ENCODE data around the gene CDH4. TPM values are rescaled to one million over a fixed set of nuclear protein-coding genes. Genes with fewer than 3 reads are reported as not detected.

CDH4 gene
- total RNA-seq, 1 experiment from 2014 or later: not detected

DNA sequence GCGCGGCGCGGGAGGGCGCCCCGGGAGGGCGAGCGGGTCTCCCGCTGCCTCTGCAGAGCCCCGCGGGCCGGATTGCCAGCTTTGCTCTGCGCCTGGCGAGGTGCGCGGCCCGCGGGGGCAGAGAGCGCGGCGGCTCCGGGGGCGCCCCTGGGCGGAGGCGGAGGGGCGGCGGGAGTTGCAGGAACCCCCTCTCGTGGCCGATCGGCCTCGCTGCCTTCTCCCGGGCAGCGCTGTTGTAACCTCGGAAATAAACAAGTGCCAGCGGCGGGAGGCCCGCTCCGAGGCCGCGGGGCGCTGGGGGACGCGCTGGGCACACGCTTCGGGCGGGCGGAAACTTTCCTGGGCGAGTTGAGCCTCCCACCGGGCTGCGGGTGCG is 1.2 kb downstream of the CDH4 start:
- Histone ChIP-seq H3K79me2 (ENCODE audit: low read depth) (no peaks in the 10 kb centered on the region), H3K4me3 (no peak overlapping the region), H3K9me3 (ENCODE audit: insufficient read depth, low read depth) (no peaks in the 10 kb centered on the region), H3K27ac (no peak overlapping the region), H2AFZ (no peak overlapping the region), H3K36me3 (ENCODE audit: low read depth) (no peaks in the 10 kb centered on the region), H3K4me1 (replicated peaks; ENCODE audit: insufficient read depth) (no peaks in the 10 kb centered on the region), H3K4me2 (no peak overlapping the region), H4K20me1 (ENCODE audit: insufficient read depth) (0 out of 2 replicates have a peak, but pooled peaks cover 4% of the 10 kb centered on the region), H3F3A (ENCODE audit: insufficient read depth, low read depth) (no peaks in the 10 kb centered on the region), H3K9me2 (ENCODE audit: insufficient read depth) (no peaks in the 10 kb centered on the region), H3K27me3 (ENCODE audit: insufficient read depth, low read depth) (peaks cover 68% of the 10 kb centered on the region)
- BruUV-seq (replicated peaks): no TSS peak
- no peak for TF ChIP-seq EZH2 (IDR thresholded peaks at IDR 0.05; ENCODE audit: low read depth)
- TF ChIP-seq, protein P1, sequence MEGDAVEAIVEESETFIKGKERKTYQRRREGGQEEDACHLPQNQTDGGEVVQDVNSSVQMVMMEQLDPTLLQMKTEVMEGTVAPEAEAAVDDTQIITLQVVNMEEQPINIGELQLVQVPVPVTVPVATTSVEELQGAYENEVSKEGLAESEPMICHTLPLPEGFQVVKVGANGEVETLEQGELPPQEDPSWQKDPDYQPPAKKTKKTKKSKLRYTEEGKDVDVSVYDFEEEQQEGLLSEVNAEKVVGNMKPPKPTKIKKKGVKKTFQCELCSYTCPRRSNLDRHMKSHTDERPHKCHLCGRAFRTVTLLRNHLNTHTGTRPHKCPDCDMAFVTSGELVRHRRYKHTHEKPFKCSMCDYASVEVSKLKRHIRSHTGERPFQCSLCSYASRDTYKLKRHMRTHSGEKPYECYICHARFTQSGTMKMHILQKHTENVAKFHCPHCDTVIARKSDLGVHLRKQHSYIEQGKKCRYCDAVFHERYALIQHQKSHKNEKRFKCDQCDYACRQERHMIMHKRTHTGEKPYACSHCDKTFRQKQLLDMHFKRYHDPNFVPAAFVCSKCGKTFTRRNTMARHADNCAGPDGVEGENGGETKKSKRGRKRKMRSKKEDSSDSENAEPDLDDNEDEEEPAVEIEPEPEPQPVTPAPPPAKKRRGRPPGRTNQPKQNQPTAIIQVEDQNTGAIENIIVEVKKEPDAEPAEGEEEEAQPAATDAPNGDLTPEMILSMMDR (conservative IDR thresholded peaks at IDR 0.05): no peak
- POLR2A ChIA-PET (ENCODE audit: unreplicated experiment): no interaction called here
- CTCF ChIA-PET: no interaction called here
- no peak for DNase-seq
- intact Hi-C loops (cut with micrococcal nuclease; ENCODE audit: unreplicated experiment): no loop called here

DNA sequence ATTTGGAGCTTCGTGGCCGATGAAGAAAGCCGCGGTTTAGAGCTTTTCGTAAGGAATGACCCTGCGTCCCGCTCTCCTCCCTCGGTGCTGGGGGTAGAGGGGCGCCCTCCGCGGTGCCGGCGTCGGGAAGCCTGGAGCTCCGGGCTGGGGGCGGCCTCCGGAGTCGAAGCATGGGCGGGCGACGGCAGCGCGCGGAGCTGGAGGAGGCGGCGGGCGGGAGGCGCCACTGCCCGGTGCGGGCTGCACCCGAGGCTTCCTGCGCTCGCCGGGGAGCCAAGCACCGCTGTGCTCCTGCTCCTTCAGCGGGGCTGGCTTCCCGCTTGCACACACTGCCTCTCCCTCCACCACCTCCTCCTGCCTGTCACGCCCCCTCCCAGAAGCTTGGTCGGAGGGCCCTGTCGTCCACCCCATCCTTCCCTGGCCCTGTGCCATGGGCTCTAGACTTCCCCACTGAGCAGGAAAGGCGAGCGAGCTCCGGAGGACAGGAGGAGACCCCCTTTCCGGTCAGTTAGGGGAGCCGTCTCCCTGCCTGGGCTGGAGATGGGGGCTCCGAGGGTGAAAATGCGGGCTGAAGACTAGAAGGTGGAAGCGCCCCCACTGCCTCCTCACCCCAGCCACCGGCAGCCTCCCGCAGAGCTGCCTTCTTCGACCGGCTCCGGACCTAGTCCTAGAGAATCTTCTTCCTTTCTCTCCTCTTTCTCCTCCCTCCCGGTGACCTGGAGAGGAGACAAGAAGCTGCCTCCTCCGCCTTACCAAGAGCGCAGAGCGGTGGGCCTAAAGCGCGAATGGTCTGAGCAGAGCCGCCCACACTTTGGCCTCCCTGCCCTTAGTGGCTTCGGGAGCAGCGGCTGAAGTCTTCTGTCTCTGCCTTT is 1.8 kb downstream of the CDH4 start:
- H3K4me1 ChIP-seq (replicated peaks; ENCODE audit: insufficient read depth): no peaks in the 10 kb centered on the region
- H3K27ac ChIP-seq: no peak overlapping the region
- no peaks in the 10 kb centered on the region for H3K79me2 ChIP-seq (ENCODE audit: low read depth)
- H3K9me2 ChIP-seq (ENCODE audit: insufficient read depth): no peaks in the 10 kb centered on the region
- no peak overlapping the region for H3K4me2 ChIP-seq
- no TSS peak for BruUV-seq (replicated peaks)
- ChIA-PET CTCF (no interaction called here), POLR2A (ENCODE audit: unreplicated experiment) (no interaction called here)
- no peak overlapping the region for H3K4me3 ChIP-seq
- H3K36me3 ChIP-seq (ENCODE audit: low read depth): no peaks in the 10 kb centered on the region
- no peak for DNase-seq
- no peak overlapping the region for H2AFZ ChIP-seq
- no peaks in the 10 kb centered on the region for H3K9me3 ChIP-seq (ENCODE audit: insufficient read depth, low read depth)
- H3K27me3 ChIP-seq (ENCODE audit: insufficient read depth, low read depth): peaks cover 68% of the 10 kb centered on the region
- no peaks in the 10 kb centered on the region for H3F3A ChIP-seq (ENCODE audit: insufficient read depth, low read depth)
- 0 out of 2 replicates have a peak, but pooled peaks cover 4% of the 10 kb centered on the region for H4K20me1 ChIP-seq (ENCODE audit: insufficient read depth)
- no peak for TF ChIP-seq EZH2 (IDR thresholded peaks at IDR 0.05; ENCODE audit: low read depth)
- TF ChIP-seq, protein P1 (conservative IDR thresholded peaks at IDR 0.05): no peak
- intact Hi-C loops (cut with micrococcal nuclease; ENCODE audit: unreplicated experiment): no loop called here

DNA sequence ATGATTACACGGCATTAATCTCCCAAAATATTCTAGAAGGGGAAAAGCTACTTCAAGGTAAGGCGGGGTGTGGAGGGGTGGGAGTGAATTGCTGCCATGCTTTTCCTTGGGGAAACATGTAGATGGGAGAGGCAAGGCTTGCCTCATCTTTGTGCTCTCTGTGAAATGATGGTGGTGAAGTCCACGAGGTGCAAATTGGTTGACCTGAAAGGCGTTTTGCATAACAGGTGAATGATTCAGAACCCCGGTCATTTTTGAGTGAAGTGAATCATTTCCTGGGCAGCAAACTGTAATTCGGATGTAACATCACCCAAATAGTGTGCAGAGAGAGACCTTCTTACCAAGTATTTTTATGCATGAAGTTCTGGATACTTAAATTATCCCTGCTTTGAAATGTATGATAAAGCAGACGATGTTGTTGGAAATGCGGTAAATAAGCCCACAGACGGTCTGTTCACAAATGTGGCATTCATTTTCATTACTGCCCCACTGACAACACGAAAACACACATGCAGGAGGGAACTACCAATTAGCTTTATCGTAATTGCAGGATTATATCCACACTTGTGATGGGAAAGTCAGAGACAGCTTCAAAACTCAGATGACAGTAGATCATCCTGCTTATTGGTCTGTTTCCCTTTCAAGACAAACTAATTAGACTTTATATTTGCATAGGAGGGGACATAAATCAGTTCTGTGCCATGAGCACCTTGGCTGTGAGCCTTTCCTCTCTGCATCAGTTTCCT is 3.0 kb downstream of the CDH4 start:
- intact Hi-C loops (cut with micrococcal nuclease; ENCODE audit: unreplicated experiment): no loop called here
- ChIA-PET POLR2A (ENCODE audit: unreplicated experiment) (no interaction called here), CTCF (no interaction called here)
- no peaks in the 10 kb centered on the region for H3K4me1 ChIP-seq (replicated peaks; ENCODE audit: insufficient read depth)
- no peak overlapping the region for H3K27ac ChIP-seq
- DNase-seq: no peak
- H3K4me3 ChIP-seq: no peak overlapping the region
- no peaks in the 10 kb centered on the region for H3K9me2 ChIP-seq (ENCODE audit: insufficient read depth)
- no peak overlapping the region for H3K4me2 ChIP-seq
- BruUV-seq (replicated peaks): no TSS peak
- no peak for TF ChIP-seq EZH2 (IDR thresholded peaks at IDR 0.05; ENCODE audit: low read depth)
- TF ChIP-seq, protein P1 (conservative IDR thresholded peaks at IDR 0.05): no peak
- no peaks in the 10 kb centered on the region for H3F3A ChIP-seq (ENCODE audit: insufficient read depth, low read depth)
- H3K27me3 ChIP-seq (ENCODE audit: insufficient read depth, low read depth): peaks cover 68% of the 10 kb centered on the region
- H3K9me3 ChIP-seq (ENCODE audit: insufficient read depth, low read depth): no peaks in the 10 kb centered on the region
- H2AFZ ChIP-seq: no peak overlapping the region
- no peaks in the 10 kb centered on the region for H3K79me2 ChIP-seq (ENCODE audit: low read depth)
- no peaks in the 10 kb centered on the region for H3K36me3 ChIP-seq (ENCODE audit: low read depth)
- H4K20me1 ChIP-seq (ENCODE audit: insufficient read depth): 0 out of 2 replicates have a peak, but pooled peaks cover 4% of the 10 kb centered on the region
